HepG2 (cell line): Measurements from ENCODE around the gene C3orf22. TPM values are rescaled to one million over a fixed set of nuclear protein-coding genes. Genes with fewer than 3 reads are reported as not detected.

Experiments used
- EHMT2 ChIP-seq: fragments of 200-600 bp; sonication (generic); IDR thresholded peaks from 2 replicates; pipeline ENCODE4 v1.7.0; 2017; ENCODE audit warnings: antibody characterized with exemption, low read depth, low read length, borderline replicate concordance
- MBNL3 ChIP-seq: fragments of 250-450 bp; sonication (Bioruptor Pico); conservative IDR thresholded peaks from 2 replicates; pipeline ENCODE4 v1.8.0; 2022; ENCODE audit warnings: mild to moderate bottlenecking, inconsistent platforms
- NAIF1 ChIP-seq: sonication (generic); formaldehyde crosslinking; IDR thresholded peaks from 2 replicates; pipeline ENCODE4 v1.5.0; 2020; ENCODE audit warnings: mild to moderate bottlenecking, missing genetic modification reagents, borderline replicate concordance
- NFRKB ChIP-seq: fragments of 450-650 bp; IDR thresholded peaks from 2 replicates; pipeline ENCODE4 v1.6.1; 2017
- RBAK ChIP-seq: sonication (generic); formaldehyde crosslinking; IDR thresholded peaks from 2 replicates; pipeline ENCODE4 v1.5.1; 2020; ENCODE audit warnings: mild to moderate bottlenecking, missing genetic modification reagents
- SNAI1 ChIP-seq: sonication (generic); formaldehyde crosslinking; IDR thresholded peaks from 2 replicates; pipeline ENCODE4 v1.5.0; 2020; ENCODE audit warnings: mild to moderate bottlenecking, missing genetic modification reagents, borderline replicate concordance
- U2AF1 ChIP-seq: fragments of 200-400 bp; formaldehyde crosslinking; optimal IDR thresholded peaks from 2 replicates; pipeline ENCODE3; 2017; ENCODE audit warnings: mild to moderate bottlenecking, low read depth, low read length
- ZNF121 ChIP-seq: sonication (generic); formaldehyde crosslinking; IDR thresholded peaks from 2 replicates; pipeline ENCODE4 v1.5.0; 2020; ENCODE audit warnings: mild to moderate bottlenecking, missing genetic modification reagents
- ZNF703 ChIP-seq: sonication (generic); formaldehyde crosslinking; IDR thresholded peaks from 2 replicates; pipeline ENCODE4 v1.5.1; 2020; ENCODE audit warnings: missing genetic modification reagents, mild to moderate bottlenecking, moderate library complexity, borderline replicate concordance
- polyA plus RNA-seq, 8 experiments: library from polyadenylated mRNA; depleted of rRNA in 3 of 8; stranded (reverse) in 7 of 8; unstranded in 1 of 8; fragments of >200 nt; fragmentation: Illumina TruSeq in 4 of 8; extraction: Trizol in 4 of 8; gene quantifications; 2 replicates each; pipeline versions ENCODE4 v1.2.1 to v1.2.3, GENCODE V29; 2011 to 2016; ENCODE audit warnings: low read depth in 4 of 8, missing spikeins in 1 of 8, mixed read lengths in 1 of 8; ENCODE audit not compliant: insufficient read depth in 1 of 8
- total RNA-seq, 5 experiments: library from RNA; depleted of rRNA; stranded (reverse); fragments of >200 nt; fragmentation: Illumina TruSeq; extraction: Trizol; gene quantifications; 2 replicates each; pipeline ENCODE4 v1.2.3, GENCODE V29; 2016; ENCODE audit warnings: low read depth in 1 of 5
- TF ChIP-seq, protein P1 (sequence below): sonication (generic); formaldehyde crosslinking; IDR thresholded peaks from 2 replicates; pipeline ENCODE4 v1.4.0; 2020; ENCODE audit warnings: missing genetic modification reagents
- TF ChIP-seq, protein P2 (sequence below): sonication (generic); formaldehyde crosslinking; IDR thresholded peaks from 2 replicates; pipeline ENCODE4 v1.8.0; 2022; ENCODE audit warnings: mild to moderate bottlenecking, missing genetic modification reagents, moderate library complexity
- TF ChIP-seq, protein P3 (sequence below): sonication (generic); formaldehyde crosslinking; IDR thresholded peaks from 2 replicates; pipeline ENCODE4 v1.8.1; 2023; ENCODE audit warnings: mild to moderate bottlenecking, missing genetic modification reagents, borderline replicate concordance
- TF ChIP-seq, protein P4 (sequence below): sonication (generic); formaldehyde crosslinking; IDR thresholded peaks from 2 replicates; pipeline ENCODE4 v1.4.0; 2020; ENCODE audit warnings: mild to moderate bottlenecking, missing genetic modification reagents, borderline replicate concordance
- TF ChIP-seq, protein P5 (sequence below): sonication (generic); formaldehyde crosslinking; IDR thresholded peaks from 2 replicates; pipeline ENCODE4 v1.8.1; 2023; ENCODE audit warnings: mild to moderate bottlenecking, missing genetic modification reagents
- TF ChIP-seq, protein P6 (sequence below), 2 experiments: IDR thresholded peaks; 2 replicates each; pipeline ENCODE4 v1.6.1; 2011 to 2012; ENCODE audit warnings: low read length in 2 of 2, borderline replicate concordance in 1 of 2, low read depth in 1 of 2, mild to moderate bottlenecking in 1 of 2, moderate library complexity in 1 of 2

The C3orf22 gene
- total and polyA plus RNA-seq, 2 of the 13 experiments (the other 11 are each of a cell fraction or from before 2014, with no cell fraction given), result not detected

DNA sequence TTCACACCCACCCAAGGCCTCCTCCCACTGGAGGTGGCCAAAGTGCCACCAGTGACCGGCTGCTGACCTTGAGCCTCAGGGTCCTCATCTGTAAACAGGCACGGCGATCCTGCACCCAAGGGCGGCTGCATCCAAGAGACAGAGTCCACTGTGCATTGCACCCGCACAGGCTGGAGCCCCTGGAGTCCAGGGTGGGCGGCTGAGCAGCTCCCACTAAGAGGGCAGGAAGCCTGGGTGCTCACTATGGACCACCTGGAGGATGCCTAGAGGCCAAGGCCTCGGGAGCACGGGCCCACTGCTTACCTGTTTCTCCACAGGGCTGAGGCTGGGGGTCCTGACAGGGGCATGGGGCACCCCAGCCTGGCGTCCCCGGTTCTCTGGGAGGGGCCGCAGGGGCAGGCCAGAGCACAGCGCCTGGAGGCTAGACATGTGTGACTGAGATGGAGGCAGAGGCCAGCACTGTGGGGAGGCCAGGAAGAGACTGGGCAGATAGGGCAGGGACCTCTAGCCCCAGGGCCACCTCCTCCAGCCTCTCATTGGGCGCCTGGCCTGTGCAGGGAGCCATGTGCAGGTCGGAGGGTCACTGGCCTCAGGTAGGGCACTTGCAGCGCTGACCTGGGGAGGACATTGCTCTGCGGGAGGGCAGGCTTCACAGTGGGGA is 41.3 kb downstream of the C3orf22 start, which contains the start of gene UROC1 (continued):
- TF ChIP-seq, protein P1, sequence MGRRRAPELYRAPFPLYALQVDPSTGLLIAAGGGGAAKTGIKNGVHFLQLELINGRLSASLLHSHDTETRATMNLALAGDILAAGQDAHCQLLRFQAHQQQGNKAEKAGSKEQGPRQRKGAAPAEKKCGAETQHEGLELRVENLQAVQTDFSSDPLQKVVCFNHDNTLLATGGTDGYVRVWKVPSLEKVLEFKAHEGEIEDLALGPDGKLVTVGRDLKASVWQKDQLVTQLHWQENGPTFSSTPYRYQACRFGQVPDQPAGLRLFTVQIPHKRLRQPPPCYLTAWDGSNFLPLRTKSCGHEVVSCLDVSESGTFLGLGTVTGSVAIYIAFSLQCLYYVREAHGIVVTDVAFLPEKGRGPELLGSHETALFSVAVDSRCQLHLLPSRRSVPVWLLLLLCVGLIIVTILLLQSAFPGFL (CRISPR knock-in tag), result no peak
- TF ChIP-seq NAIF1 (no peak), ZNF121 (CRISPR knock-in tag) (no peak), NFRKB (no peak), ZNF703 (CRISPR knock-in tag) (no peak; the same call in 1 of the 2 replicates), SNAI1 (CRISPR knock-in tag) (no peak), MBNL3 (CRISPR knock-in tag) (no peak), EHMT2 (no peak), RBAK (CRISPR knock-in tag) (no peak), U2AF1 (no peak)
- TF ChIP-seq, protein P2, sequence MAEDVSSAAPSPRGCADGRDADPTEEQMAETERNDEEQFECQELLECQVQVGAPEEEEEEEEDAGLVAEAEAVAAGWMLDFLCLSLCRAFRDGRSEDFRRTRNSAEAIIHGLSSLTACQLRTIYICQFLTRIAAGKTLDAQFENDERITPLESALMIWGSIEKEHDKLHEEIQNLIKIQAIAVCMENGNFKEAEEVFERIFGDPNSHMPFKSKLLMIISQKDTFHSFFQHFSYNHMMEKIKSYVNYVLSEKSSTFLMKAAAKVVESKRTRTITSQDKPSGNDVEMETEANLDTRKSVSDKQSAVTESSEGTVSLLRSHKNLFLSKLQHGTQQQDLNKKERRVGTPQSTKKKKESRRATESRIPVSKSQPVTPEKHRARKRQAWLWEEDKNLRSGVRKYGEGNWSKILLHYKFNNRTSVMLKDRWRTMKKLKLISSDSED (CRISPR knock-in tag), result no peak
- TF ChIP-seq, protein P3, sequence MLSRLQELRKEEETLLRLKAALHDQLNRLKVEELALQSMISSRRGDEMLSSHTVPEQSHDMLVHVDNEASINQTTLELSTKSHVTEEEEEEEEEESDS (CRISPR knock-in tag), result peak; percentile 30; the same call in 1 of the 2 replicates
- TF ChIP-seq, protein P4, sequence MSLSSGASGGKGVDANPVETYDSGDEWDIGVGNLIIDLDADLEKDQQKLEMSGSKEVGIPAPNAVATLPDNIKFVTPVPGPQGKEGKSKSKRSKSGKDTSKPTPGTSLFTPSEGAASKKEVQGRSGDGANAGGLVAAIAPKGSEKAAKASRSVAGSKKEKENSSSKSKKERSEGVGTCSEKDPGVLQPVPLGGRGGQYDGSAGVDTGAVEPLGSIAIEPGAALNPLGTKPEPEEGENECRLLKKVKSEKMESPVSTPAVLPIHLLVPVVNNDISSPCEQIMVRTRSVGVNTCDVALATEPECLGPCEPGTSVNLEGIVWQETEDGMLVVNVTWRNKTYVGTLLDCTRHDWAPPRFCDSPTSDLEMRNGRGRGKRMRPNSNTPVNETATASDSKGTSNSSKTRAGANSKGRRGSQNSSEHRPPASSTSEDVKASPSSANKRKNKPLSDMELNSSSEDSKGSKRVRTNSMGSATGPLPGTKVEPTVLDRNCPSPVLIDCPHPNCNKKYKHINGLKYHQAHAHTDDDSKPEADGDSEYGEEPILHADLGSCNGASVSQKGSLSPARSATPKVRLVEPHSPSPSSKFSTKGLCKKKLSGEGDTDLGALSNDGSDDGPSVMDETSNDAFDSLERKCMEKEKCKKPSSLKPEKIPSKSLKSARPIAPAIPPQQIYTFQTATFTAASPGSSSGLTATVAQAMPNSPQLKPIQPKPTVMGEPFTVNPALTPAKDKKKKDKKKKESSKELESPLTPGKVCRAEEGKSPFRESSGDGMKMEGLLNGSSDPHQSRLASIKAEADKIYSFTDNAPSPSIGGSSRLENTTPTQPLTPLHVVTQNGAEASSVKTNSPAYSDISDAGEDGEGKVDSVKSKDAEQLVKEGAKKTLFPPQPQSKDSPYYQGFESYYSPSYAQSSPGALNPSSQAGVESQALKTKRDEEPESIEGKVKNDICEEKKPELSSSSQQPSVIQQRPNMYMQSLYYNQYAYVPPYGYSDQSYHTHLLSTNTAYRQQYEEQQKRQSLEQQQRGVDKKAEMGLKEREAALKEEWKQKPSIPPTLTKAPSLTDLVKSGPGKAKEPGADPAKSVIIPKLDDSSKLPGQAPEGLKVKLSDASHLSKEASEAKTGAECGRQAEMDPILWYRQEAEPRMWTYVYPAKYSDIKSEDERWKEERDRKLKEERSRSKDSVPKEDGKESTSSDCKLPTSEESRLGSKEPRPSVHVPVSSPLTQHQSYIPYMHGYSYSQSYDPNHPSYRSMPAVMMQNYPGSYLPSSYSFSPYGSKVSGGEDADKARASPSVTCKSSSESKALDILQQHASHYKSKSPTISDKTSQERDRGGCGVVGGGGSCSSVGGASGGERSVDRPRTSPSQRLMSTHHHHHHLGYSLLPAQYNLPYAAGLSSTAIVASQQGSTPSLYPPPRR (CRISPR knock-in tag), result peak; percentile 23; the same call in 1 of the 2 replicates
- TF ChIP-seq, protein P5, sequence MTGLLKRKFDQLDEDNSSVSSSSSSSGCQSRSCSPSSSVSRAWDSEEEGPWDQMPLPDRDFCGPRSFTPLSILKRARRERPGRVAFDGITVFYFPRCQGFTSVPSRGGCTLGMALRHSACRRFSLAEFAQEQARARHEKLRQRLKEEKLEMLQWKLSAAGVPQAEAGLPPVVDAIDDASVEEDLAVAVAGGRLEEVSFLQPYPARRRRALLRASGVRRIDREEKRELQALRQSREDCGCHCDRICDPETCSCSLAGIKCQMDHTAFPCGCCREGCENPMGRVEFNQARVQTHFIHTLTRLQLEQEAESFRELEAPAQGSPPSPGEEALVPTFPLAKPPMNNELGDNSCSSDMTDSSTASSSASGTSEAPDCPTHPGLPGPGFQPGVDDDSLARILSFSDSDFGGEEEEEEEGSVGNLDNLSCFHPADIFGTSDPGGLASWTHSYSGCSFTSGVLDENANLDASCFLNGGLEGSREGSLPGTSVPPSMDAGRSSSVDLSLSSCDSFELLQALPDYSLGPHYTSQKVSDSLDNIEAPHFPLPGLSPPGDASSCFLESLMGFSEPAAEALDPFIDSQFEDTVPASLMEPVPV, result 0 out of 2 replicates have a peak, but pooled peaks have one; percentile 53
- TF ChIP-seq, protein P6, sequence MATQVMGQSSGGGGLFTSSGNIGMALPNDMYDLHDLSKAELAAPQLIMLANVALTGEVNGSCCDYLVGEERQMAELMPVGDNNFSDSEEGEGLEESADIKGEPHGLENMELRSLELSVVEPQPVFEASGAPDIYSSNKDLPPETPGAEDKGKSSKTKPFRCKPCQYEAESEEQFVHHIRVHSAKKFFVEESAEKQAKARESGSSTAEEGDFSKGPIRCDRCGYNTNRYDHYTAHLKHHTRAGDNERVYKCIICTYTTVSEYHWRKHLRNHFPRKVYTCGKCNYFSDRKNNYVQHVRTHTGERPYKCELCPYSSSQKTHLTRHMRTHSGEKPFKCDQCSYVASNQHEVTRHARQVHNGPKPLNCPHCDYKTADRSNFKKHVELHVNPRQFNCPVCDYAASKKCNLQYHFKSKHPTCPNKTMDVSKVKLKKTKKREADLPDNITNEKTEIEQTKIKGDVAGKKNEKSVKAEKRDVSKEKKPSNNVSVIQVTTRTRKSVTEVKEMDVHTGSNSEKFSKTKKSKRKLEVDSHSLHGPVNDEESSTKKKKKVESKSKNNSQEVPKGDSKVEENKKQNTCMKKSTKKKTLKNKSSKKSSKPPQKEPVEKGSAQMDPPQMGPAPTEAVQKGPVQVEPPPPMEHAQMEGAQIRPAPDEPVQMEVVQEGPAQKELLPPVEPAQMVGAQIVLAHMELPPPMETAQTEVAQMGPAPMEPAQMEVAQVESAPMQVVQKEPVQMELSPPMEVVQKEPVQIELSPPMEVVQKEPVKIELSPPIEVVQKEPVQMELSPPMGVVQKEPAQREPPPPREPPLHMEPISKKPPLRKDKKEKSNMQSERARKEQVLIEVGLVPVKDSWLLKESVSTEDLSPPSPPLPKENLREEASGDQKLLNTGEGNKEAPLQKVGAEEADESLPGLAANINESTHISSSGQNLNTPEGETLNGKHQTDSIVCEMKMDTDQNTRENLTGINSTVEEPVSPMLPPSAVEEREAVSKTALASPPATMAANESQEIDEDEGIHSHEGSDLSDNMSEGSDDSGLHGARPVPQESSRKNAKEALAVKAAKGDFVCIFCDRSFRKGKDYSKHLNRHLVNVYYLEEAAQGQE (IDR thresholded peaks at IDR 0.05; ENCODE audit: borderline replicate concordance in 1 of 2, low read depth in 1 of 2, low read length in 2 of 2), result no peak
